Skeletal muscle cell (primary cell): ENCODE measurements around the gene CCDC34.

Source experiments
- DNase-seq: peaks from one replicate; pipeline ENCODE4 v3.0.0-alpha.2; 2010; ENCODE audit warnings: low read depth
- H3K4me3 ChIP-seq: 2 replicates; pipeline ENCODE4 v1.5.1; 2011; ENCODE audit warnings: low read depth, mild to moderate bottlenecking, control low read depth, low read length, moderate library complexity

The CCDC34 gene

GRCh38 chr11:27372164-27372563 is 9.1 kb upstream of the CCDC34 start:
- no peak overlapping the region for H3K4me3 ChIP-seq
- no peak for DNase-seq

DNA sequence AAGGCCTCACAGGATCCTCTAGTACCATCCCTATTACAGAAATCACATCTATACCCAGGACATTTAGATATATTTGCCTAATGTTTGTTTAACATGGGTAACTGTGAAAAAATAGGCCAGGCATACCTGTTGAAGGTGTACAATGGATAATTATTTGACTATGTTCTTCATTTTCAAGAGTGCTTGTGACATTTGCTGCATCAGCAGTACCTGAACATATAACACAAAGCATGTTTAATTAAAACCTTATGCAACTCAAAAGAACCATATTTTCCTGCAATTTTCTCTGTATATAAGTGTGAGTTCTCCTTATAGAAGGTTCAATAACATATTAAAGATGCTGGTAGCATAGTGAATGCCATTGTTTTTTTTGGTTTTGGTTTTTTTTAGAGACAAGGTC is 8.5 kb upstream of the CCDC34 start:
- no peak for DNase-seq
- H3K4me3 ChIP-seq: no peak overlapping the region

DNA sequence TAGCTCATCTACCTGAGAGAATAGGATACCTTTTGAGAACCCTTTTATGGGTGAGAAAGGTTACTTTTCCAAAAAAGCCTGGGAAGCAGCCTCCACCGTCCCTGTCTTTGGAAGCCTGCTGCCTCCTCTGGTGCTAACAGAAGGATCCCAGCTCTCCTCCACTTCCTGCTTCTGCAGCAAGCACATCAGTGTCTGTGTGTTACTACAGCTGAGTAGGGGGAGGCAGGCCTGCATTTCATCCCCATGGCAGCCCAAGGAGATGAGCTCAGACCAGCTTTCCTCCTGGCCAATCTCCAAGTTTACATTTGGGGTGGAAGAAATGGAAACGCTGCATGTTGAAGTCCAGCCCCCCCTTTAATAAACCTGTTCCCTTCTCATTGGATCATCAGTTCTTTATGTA is 7.4 kb upstream of the CCDC34 start:
- no peak overlapping the region for H3K4me3 ChIP-seq
- no peak for DNase-seq

GRCh38 chr11:27367881-27368280 is 4.9 kb upstream of the CCDC34 start:
- no peak for DNase-seq
- no peak overlapping the region for H3K4me3 ChIP-seq

DNA sequence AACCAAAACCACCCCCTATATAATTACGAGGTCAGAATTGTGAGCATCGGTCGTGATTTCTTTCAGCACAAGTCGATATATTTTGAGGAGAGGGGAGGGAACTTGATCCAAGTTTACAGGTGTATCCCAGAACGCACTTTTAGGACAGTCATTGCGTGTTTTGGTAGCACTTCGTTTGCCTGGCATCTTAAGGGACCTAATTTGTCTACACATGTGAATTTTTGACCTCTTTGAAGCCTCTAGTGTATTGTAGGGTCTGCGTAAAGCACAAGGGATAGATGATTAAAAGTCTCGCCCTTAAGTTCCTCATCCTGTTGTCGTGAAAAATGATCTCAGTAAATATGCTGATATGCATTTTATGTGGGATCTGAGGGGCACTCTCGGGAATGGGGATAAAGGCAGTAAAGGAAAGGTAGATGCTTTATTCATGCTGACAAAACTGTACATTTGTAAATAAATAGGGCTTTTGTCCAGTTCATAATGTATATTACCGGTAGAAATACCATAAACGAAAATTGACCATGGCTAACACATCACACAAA is 632 bp upstream of the CCDC34 start:
- no peak for DNase-seq
- H3K4me3 ChIP-seq: peak overlapping the region; percentile 86

DNA sequence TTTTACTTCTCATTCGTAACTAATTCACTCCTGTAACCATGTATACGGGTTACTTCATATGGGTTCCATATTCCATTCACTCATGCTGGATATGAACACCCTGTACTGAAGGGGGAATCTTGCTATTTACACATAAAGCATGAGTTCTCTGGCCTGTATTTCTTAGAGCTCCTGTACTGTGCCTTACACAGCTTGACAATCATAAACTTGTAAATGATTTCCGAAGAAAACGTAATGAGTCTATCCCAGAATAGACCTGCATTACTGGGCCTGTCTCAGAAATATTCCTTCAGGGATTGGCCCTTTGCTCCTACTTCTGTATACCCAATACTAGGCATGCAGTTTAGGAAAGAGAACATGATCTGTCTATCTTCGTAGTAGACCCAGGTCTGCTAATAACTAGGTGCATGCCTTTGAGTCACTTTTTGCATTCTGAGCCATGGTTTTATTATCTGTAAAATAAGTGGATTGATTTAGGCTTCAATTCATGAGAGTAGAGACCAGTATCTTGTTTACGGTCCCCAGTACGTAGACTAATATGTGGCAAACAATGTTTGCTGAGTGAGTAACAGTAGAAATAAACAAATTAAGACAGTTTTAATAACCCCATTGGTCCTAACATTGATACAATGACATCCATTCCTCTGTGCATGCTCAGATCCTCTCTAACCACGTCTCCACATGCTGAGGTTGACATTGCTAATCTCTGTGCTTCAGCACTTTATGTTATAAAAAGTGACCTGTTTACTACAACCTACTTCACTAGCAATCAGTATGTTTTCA is 1.2 kb downstream of the CCDC34 start:
- DNase-seq: no peak
- H3K4me3 ChIP-seq: peak overlapping the region; percentile 86

DNA sequence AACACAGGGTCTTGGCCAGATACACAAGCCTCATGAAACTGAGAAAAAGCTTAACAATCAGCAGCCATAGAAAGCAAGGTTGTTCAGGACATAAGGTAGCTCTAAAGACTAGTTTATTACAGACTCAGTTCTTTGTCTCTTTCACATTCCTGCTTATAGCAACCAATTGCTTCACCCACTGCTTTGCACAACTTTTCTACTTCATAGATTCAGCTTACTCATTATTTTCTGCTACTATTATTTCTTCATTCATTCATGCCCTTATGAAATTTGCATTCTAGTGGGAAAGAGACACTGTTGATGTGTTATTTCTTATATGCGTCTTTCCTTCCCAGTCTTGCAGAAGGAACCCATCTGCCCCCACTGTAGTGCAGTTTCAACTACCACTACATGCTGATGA is 4.7 kb downstream of the CCDC34 start:
- DNase-seq: no peak
- H3K4me3 ChIP-seq: no peak overlapping the region

DNA sequence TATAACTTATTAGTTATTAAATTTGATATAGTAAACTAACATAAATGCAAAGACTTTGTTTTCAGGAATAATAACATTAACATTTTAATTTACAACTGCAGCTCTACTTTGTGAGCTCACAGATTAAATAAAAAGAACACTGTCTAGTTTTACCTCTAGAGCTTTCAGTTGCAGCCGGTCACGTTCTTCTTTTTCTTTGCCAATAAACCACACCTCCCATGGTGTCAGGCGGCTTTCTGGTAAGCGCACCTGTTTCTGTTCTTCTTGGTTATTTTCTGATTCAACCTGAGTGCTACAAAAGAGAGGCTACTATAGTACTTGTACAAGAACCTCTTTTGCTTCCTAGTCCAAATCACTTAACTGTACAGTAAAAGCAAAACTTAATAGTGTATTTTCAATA is 5.8 kb downstream of the CCDC34 start:
- H3K4me3 ChIP-seq: no peak overlapping the region

GRCh38 chr11:27356624-27357222 is 6.3 kb downstream of the CCDC34 start:
- no peak for DNase-seq
- H3K4me3 ChIP-seq: no peak overlapping the region

More for the DNA sequence above, 5.8 kb downstream of the CCDC34 start:
- DNase-seq: no peak

DNA sequence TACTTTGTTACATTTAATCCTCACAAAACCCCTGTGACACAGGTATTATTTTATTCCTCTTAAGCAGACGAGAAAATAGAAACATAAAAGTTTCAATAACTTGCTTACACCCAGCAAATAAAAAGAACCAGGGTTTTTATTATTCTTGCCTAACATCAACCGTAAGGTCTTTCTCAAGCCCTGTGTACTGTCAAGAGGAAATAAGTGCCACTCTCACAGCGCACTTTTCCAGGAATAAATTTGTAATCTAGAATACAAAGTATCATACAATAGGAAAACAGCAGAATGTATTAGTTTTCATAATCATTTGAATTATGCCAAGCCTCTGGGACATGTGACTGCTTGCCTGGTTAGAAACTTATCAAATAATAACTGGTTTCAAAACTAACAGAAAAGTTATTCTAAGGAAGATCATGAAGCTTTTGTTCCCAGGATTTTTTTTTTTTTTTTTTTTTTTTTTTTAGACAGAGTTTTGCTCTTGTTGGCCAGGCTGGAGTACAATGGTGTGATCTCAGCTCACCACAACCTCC is 7.4 kb downstream of the CCDC34 start:
- DNase-seq: no peak

GRCh38 chr11:27354359-27354965 is 8.6 kb downstream of the CCDC34 start:
- no peak overlapping the region for H3K4me3 ChIP-seq

More for the DNA sequence above, 7.4 kb downstream of the CCDC34 start:
- no peak overlapping the region for H3K4me3 ChIP-seq

DNA sequence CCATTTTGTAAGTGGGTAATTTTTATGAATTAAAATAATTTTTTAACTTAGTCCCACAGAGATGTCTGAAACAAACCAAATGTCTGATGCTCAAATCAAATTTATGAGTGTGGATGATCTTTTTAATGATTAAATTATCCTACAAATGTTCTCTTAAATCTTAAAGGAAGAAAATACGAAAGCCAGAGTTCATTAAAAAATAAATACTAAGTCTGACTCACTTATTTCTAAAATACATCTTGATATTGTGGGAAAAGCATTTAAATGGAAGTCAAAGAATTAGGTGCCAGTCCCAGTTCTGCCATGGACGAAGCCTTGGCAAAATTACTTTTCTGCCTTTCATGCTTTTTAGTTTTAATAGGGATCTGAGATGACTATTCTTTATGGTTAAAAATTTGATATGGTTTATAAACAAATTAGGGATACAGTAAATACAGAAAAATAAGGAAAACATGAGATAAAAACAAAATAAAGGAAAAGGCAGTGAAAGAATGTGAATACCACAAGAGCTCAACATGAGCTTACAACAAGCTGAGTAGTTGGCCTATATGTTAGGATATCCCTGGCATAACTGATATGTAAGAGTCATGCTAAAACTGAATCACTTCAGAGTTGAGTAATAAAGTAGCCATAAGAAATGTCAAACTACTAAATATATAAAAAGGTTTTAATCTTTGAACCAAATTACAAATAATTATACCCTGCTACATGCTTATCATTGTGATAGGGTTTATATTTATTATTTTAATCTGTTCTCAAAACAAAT is 9.2 kb downstream of the CCDC34 start:
- peak; percentile 44 for DNase-seq

More at GRCh38 chr11:27354359-27354965, 8.6 kb downstream of the CCDC34 start:
- DNase-seq: no peak

DNA sequence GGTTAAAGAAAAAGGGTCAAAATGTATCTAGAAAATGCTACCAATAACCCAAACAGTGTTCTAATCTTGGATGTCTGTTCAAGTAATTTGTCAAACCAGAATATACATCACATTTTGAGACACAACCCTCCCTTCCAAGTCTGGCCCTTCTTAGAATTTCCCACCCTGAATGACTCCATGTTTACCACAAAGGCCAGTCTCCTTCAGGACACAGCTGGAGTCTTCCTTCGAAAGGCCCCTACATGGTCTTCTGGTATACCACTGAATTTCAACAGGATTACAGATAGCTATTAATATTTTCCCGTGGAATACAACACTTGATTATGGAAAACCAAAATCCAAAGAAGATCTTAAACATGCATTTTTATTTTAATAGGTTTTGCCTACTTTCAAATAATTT is 10.2 kb downstream of the CCDC34 start:
- no peak for DNase-seq
- H3K4me3 ChIP-seq: no peak overlapping the region

More for the DNA sequence above, 9.2 kb downstream of the CCDC34 start:
- no peak overlapping the region for H3K4me3 ChIP-seq

DNA sequence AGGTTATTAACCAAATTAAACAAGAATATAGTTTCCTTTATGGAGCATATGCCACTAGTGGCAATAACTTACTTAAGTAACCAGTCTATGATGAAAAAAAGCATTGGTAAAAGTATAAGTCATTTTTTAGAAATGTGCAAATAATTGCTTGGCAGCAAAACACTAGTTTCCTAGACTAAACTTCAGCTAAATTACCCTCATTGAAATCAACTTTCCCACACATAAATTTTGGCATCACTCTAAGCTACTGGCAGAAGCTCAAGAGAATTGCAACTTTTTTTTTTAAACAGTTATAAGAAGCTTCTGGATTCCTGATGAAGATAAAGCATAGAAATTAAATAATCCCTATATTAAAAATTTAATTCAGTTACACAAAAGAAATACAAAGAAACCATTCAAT is 12.5 kb downstream of the CCDC34 start:
- no peak for DNase-seq

DNA sequence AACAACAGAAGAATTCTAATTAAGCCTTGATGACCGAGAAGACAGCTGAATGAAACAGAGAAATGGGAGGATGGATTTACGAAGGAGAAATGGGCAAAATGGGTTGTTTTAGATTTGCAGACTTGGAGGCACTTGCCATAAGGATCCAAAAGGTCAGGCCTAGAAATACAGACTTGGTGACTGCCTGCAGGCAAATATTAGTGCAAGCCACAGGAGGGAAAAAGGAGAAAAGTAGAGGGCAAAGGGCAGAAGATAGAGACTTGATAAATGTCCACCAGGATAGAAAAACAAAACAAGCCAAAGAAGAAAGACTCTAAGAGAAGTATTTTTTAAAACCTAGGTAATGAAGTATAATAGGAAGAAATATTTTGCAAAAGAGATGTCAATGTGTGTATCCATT is 13.1 kb downstream of the CCDC34 start:
- no peak overlapping the region for H3K4me3 ChIP-seq
- DNase-seq: no peak

More for the DNA sequence above, 12.5 kb downstream of the CCDC34 start:
- no peak overlapping the region for H3K4me3 ChIP-seq

GRCh38 chr11:27348340-27348873 is 14.6 kb downstream of the CCDC34 start:
- DNase-seq: no peak
- no peak overlapping the region for H3K4me3 ChIP-seq

- H3K4me3 ChIP-seq: no peak overlapping the region
- DNase-seq: no peak
Observed at GRCh38 chr11:27347359-27348339, 15.4 kb downstream of the CCDC34 start.

- no peak for DNase-seq
- no peak overlapping the region for H3K4me3 ChIP-seq
Observed at GRCh38 chr11:27339941-27340340, 23.1 kb downstream of the CCDC34 start.
